Aorta (tissue), 5 donors: ENCODE measurements around the gene RTN4RL1. TPM values are rescaled to one million over a fixed set of nuclear protein-coding genes. Genes with fewer than 3 reads are reported as not detected.

Source experiments
- ATAC-seq: fragments of 200-7000 bp; cut with Tn5 transposase; one replicate; pipeline ENCODE4 v1.9.1; 2022; ENCODE audit warnings: moderate library complexity; ENCODE audit not compliant: low FRiP score
- DNase-seq, 2 donors: peaks; one replicate each; pipeline ENCODE4 v3.0.0-alpha.2; 2020
- H3K27ac ChIP-seq, 2 donors: one replicate each; pipeline ENCODE4 v1.5.1; 2013; ENCODE audit warnings: low read length in 2 of 2, mild to moderate bottlenecking in 2 of 2, moderate library complexity in 2 of 2, control low read depth in 1 of 2, inconsistent platforms in 1 of 2, low read depth in 1 of 2
- H3K27me3 ChIP-seq, 2 donors: one replicate each; pipeline ENCODE4 v1.6.1; 2013; ENCODE audit warnings: control low read depth in 1 of 2, low read length in 1 of 2, mild to moderate bottlenecking in 1 of 2, moderate library complexity in 1 of 2; ENCODE audit not compliant: insufficient read depth in 2 of 2, control insufficient read depth in 1 of 2
- H3K36me3 ChIP-seq, 2 donors: one replicate each; pipeline ENCODE4 v1.6.1; 2013; ENCODE audit warnings: control low read depth in 1 of 2, low read length in 1 of 2, mild to moderate bottlenecking in 1 of 2; ENCODE audit not compliant: insufficient read depth in 2 of 2, control insufficient read depth in 1 of 2
- H3K4me1 ChIP-seq, 2 donors: one replicate each; pipeline ENCODE4 v1.6.1; 2013; ENCODE audit warnings: low read length in 2 of 2, control low read depth in 1 of 2, mild to moderate bottlenecking in 1 of 2, moderate library complexity in 1 of 2; ENCODE audit not compliant: insufficient read depth in 2 of 2, control insufficient read depth in 1 of 2
- H3K4me3 ChIP-seq, 2 donors: one replicate each; pipeline ENCODE4 v1.5.1; 2013; ENCODE audit warnings: low read length in 2 of 2, control low read depth in 1 of 2, mild to moderate bottlenecking in 1 of 2
- H3K9me3 ChIP-seq: one replicate; pipeline ENCODE4 v1.6.1; 2013; ENCODE audit warnings: mild to moderate bottlenecking, low read length; ENCODE audit not compliant: control insufficient read depth
- WGBS, 2 donors: extraction: QIAGEN DNeasy Blood & Tissue Kit; methylation state at CpG; one replicate each; pipeline ENCODE4 v1.1.7; 2013; 5-methylcytosine and 5-hydroxymethylcytosine counted together
- intact Hi-C, 2 donors: fragments of 100-400 bp; cut with DNase I; formaldehyde crosslinking; loops; one replicate each; pipeline versions ENCODE4 v1.14.2 to v1.15.0; 2022
- long read RNA-seq, 2 donors: library from polyadenylated mRNA; unstranded; transcript quantifications; one replicate each; pipeline ENCODE4 v2.0.0, GENCODE V29; 2020 to 2021
- polyA plus RNA-seq, 2 donors: library from polyadenylated mRNA; stranded (reverse); fragments of 200-250 nt; gene quantifications; one replicate each; pipeline ENCODE4 v1.2.3, GENCODE V29; 2013
- total RNA-seq, 2 donors: library from RNA; stranded (reverse); fragmentation: NEBNext Ultra II Directional; extraction: Animal tissue kit (Norgen Biotek cat#: 25700); gene quantifications; one replicate each; pipeline ENCODE4 v1.2.1, GENCODE V29; 2021
- donor health status: healthy with polysubstance abuse.
- donor health status: Bipolar disorder and iron deficiency.
- donor health status: DM: no; HTN: no; CAD: no.
- donor health status: DM: no; HTN: no; CAD: no.
- donor health status: DM: yes; HTN: yes; CAD: no.

The RTN4RL1 gene
- total RNA-seq (1 to 10 TPM; 2.6 to 5.2 TPM), polyA plus RNA-seq (1 to 10 TPM in 1 of 2 donors, under 1 TPM in 1; 0.25 to 1.8 TPM)
- long read RNA-seq, donor 1, partial matches to known transcripts: 0 of 1 reads
- long read RNA-seq, donor 1, other reads (novel, unspliced or antisense): 1 of 1 reads
- long read RNA-seq, donor 2, partial matches to known transcripts: 0 of 7 reads
- long read RNA-seq, donor 2, other reads (novel, unspliced or antisense): 3 of 7 reads

DNA sequence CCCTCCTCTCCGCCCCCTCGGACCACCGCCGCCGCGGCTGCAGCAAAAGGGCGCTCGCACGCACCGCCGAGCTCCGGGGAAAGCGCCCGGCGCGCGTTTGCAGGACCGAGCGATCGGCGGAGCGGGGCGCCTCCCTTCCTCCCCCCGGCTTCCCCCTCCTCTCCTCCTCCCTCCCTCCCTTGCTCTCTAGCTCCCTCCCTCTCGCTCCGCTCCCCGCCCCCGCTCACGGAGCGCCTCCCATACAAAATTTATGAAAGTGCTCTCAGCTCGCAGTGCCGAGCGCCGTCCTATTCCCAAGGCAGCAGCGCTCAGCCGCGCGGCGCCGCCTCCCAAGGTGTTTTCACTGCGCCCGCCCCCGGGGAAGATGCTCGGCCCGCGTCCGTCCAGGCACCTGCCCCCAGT is at the start of gene RTN4RL1:
TSS of gene RTN4RL1 (minus strand) at position 115 of the 402 bp plus-strand sequence. CDS start 469 bp downstream, outside the sequence.
- Histone ChIP-seq H3K27me3 (no peaks in the 10 kb centered on the region), H3K4me3 (peak within 1 kb of the TSS; percentile 2 to 36), H3K9me3 (no peaks in the 10 kb centered on the region), H3K36me3 (no peaks in the 10 kb centered on the region), H3K27ac (no peak within 1 kb of the TSS), H3K4me1 (no peaks in the 10 kb centered on the region)
- ATAC-seq (peak; percentile 70), DNase-seq (peak; percentile 83 to 90)
- intact Hi-C loops: loop anchor here (2.0 to 5.0 kb wide), 2 partner anchors 38 to 116 kb away; no protein-coding TSS in a partner anchor
- WGBS, 2 donors: 0 to 1% methylated on average over 35 to 47 of the region's 47 CpGs

DNA sequence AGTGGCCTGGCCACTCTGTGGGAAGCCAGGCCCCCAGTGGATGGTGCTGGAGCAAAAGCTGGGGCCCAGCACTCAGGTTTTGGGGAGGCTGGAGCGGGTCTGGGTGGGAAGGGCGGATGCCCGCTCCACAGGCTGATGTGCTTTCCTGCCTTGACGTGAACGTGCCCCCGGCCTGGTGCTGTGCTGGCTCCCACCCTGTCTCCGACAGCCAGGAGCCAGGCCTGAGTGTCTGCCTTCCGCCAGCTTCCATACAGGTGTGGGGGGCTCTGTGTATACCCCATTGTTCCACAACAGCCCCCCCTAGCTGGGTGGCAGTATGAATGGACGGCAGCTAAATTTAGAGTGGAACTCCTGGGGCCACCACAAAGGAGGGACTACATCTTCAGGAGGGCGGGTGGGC is 49.8 kb upstream of the RTN4RL1 start:
- ATAC-seq (no peak), DNase-seq (no peak)
- intact Hi-C loops: no loop called here
- no peak overlapping the region for H3K27ac ChIP-seq
- H3K4me1 ChIP-seq: no peaks in the 10 kb centered on the region
- H3K36me3 ChIP-seq: peaks cover 3% of the 10 kb centered on the region in 2 donors
- no peaks in the 10 kb centered on the region for H3K27me3 ChIP-seq
- 80 to 84% methylated on average over 10 of the region's 10 CpGs for WGBS, 2 donors
- no peak overlapping the region for H3K4me3 ChIP-seq
- no peaks in the 10 kb centered on the region for H3K9me3 ChIP-seq

DNA sequence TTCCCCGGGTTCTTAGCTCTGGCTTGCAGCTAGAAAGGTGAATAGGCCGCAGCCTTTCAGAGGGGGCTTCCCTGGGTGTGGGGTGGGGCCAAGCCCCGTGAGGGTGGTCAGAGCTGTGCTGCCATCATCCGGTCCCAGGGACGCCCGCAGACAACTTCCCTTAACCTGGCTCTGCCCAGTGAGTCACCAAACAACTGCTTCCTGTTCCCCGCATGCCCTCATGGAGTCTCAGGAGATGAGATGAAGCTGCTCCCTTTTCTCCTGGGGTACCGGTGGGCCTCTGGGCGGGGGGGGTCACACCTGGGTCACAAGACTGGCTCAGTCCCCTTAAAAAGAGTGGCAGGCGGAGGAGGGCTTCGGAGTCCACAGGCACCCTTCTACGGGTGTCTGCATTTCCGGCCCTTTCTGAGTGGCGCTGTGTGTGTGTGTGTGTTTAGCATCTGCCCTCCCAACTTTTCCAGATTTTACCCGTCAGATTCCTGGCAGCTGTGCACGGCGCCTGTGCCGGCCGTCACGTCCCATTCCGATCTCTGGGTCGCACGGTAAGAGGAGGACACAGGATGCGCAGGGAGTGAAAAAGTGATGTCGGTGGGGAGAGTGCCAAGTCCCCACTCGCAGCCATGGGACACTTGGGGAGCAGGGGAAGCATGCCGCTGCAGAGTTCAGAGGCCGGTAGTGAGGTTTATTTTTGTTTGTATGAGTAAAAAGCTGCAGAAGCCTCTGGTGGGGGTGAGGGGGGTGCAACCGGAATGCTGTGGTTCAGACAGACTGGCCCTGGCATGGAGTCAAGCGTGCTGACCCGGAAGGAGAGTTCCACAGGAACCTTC is 46.5 kb upstream of the RTN4RL1 start:
- ATAC-seq: no peak
- no peak overlapping the region for H3K4me3 ChIP-seq
- H3K9me3 ChIP-seq: no peaks in the 10 kb centered on the region
- H3K36me3 ChIP-seq: no peaks in the 10 kb centered on the region
- no peaks in the 10 kb centered on the region for H3K27me3 ChIP-seq
- H3K27ac ChIP-seq: no peak overlapping the region
- intact Hi-C loops: no loop called here
- no peaks in the 10 kb centered on the region for H3K4me1 ChIP-seq
- DNase-seq: peak in 1 of 2 donors; percentile 47
- 78 to 80% methylated on average over 31 of the region's 31 CpGs for WGBS, 2 donors

GRCh38 chr17:2071024-2071385 is 45.9 kb upstream of the RTN4RL1 start:
- Histone ChIP-seq H3K9me3 (no peaks in the 10 kb centered on the region), H3K27me3 (no peaks in the 10 kb centered on the region), H3K27ac (no peak overlapping the region), H3K4me3 (no peak overlapping the region), H3K4me1 (no peaks in the 10 kb centered on the region), H3K36me3 (no peaks in the 10 kb centered on the region)
- intact Hi-C loops: no loop called here
- 86 to 88% methylated on average over 6 of the region's 6 CpGs for WGBS, 2 donors
- DNase-seq (peak in 1 of 2 donors; percentile 36), ATAC-seq (no peak)

DNA sequence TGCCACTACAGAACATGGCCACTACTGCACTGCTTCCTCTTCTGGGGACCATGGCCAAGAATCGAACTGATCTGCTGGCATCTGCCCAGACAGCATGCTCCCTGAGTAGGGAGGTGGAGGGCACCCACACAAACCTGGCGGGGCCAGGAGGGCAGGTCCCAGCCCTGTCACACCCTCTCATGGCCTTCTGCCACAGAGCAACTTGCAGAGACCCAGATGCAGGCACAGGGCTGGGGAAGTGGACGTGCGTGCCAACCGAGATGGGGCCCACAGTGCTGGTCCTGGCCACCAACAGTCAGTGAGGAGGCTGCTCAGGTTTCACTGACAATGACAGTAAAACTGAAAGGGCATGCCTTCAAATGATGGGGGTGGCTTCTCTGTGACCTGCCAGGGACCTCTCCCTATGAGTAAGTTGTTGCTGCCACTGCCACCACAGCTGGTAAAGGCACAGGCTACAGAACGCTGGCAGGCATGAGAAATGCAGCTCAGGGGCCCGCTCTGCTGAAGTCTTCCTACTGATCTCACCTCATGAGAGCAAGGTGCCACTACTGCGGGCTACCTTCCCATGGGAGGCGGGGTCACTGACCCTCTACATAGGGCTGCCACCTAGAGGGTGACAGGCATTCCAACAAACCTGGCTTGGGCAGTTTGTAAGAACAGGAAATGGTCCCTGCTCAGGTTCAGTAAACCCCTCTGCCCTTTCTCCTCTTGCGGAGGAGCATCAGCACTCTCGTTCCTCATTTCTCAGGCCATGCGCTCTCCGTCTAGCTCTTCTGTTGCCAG is 45.3 kb upstream of the RTN4RL1 start:
- Histone ChIP-seq H3K36me3 (no peaks in the 10 kb centered on the region), H3K27me3 (no peaks in the 10 kb centered on the region), H3K9me3 (no peaks in the 10 kb centered on the region), H3K27ac (no peak overlapping the region), H3K4me1 (no peaks in the 10 kb centered on the region), H3K4me3 (no peak overlapping the region)
- DNase-seq: peak in 1 of 2 donors; percentile 42
- ATAC-seq: no peak
- intact Hi-C loops: no loop called here
- WGBS, 2 donors: 81 to 83% methylated on average over 13 of the region's 13 CpGs

DNA sequence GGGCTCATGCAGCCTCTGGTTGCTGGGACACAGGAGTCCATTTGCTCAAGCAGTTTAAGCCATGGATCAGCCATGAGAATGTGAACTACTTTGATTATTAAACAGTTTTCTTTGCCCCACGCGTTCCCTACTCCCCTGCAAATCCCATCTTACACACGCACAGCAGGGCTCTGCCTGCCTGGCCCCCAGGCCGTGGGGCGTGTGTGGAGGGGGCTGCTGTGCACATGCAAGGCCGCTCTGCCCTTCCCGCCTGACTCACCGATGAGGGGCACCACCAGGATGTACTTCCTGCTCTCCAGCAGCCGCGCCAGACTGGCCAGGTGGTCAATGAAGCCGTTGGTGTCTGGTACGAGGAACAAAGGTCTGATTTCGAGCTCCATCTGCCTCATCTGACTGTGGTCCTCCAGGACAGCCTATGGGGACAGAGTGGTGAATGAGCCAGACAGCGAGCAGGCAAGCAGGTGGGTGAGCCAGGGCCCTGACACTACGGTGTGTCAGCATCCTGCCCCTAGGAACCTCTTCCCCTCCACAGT is 43.5 kb upstream of the RTN4RL1 start:
- intact Hi-C loops: no loop called here
- ATAC-seq (no peak), DNase-seq (peak in 1 of 2 donors; percentile 44)
- H3K9me3 ChIP-seq: no peaks in the 10 kb centered on the region
- peaks cover 0 to 3% of the 10 kb centered on the region in 2 donors for H3K36me3 ChIP-seq
- H3K27ac ChIP-seq: no peak overlapping the region
- no peaks in the 10 kb centered on the region for H3K27me3 ChIP-seq
- H3K4me3 ChIP-seq: no peak overlapping the region
- H3K4me1 ChIP-seq: no peaks in the 10 kb centered on the region
- 82 to 85% methylated on average over 15 of the region's 15 CpGs for WGBS, 2 donors

GRCh38 chr17:2068031-2068518 is 42.9 kb upstream of the RTN4RL1 start:
- intact Hi-C loops: no loop called here
- Histone ChIP-seq H3K27me3 (no peaks in the 10 kb centered on the region), H3K4me3 (no peak overlapping the region), H3K27ac (no peak overlapping the region), H3K9me3 (no peaks in the 10 kb centered on the region), H3K4me1 (no peaks in the 10 kb centered on the region), H3K36me3 (peaks cover 0 to 3% of the 10 kb centered on the region in 2 donors)
- peak in 1 of 2 donors; percentile 53 for DNase-seq
- no peak for ATAC-seq
- 71% methylated on average over 6 of the region's 6 CpGs for WGBS, 2 donors

DNA sequence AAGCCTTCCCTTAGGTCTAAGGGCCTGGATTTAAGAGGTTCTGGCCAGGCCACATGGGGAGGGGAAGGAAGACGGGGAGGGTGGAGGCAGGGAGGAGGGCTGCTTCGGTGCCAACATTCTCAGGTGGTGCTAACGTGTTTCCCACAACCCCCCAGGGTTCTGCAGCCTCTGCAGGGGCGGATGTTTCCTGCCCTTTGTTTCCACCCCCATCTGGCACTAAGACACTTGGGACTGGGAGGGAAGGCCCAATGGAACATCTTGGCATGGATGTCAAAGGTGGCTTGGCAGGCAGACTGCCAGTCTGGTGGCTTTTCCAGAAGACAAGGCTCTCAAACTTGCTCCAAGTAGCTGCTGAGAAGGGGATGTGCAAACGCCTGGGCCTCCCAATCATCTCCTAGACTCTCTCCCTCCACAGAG is 42.5 kb upstream of the RTN4RL1 start:
- H3K4me3 ChIP-seq: no peak overlapping the region
- H3K27me3 ChIP-seq: no peaks in the 10 kb centered on the region
- no peaks in the 10 kb centered on the region for H3K4me1 ChIP-seq
- no peak overlapping the region for H3K27ac ChIP-seq
- H3K9me3 ChIP-seq: no peaks in the 10 kb centered on the region
- 53 to 55% methylated on average over 5 of the region's 5 CpGs for WGBS, 2 donors
- H3K36me3 ChIP-seq: peaks cover 0 to 3% of the 10 kb centered on the region in 2 donors
- DNase-seq (peak in 1 of 2 donors; percentile 45), ATAC-seq (no peak)
- intact Hi-C loops: no loop called here
